Gastroesophageal sphincter (tissue), 3 donors: ENCODE results near the gene PLEK2.
"Not testable (repeated sequence)": the region's sequence is repeated elsewhere in the genome, so short reads cannot be mapped to it uniquely, and the experiment has no call there.

Source experiments
- EP300 ChIP-seq: sonication (generic); formaldehyde crosslinking; IDR thresholded peaks from one replicate; pipeline ENCODE4 v1.6.1; 2017; ENCODE audit warnings: antibody characterized with exemption, mild to moderate bottlenecking
- POLR2A ChIP-seq, 2 donors: fragments of 450-650 bp; IDR thresholded peaks; one replicate each; pipeline ENCODE4 v1.6.1; 2017; ENCODE audit warnings: antibody characterized with exemption in 2 of 2, mild to moderate bottlenecking in 2 of 2, moderate library complexity in 1 of 2
- POLR2AphosphoS5 ChIP-seq: sonication (generic); formaldehyde crosslinking; IDR thresholded peaks from one replicate; pipeline ENCODE4 v1.6.1; 2017; ENCODE audit warnings: antibody characterized with exemption
- TF ChIP-seq, protein P1 (sequence below), 4 experiments: fragments of 200-600 bp in 2 of 4; fragments of 450-650 bp in 2 of 4; sonication (generic) in 1 of 4; IDR thresholded peaks; one replicate each; pipeline ENCODE4 v1.5.1; 2017 to 2019; ENCODE audit warnings: antibody characterized with exemption in 4 of 4, mild to moderate bottlenecking in 2 of 4, moderate library complexity in 2 of 4

DNA sequence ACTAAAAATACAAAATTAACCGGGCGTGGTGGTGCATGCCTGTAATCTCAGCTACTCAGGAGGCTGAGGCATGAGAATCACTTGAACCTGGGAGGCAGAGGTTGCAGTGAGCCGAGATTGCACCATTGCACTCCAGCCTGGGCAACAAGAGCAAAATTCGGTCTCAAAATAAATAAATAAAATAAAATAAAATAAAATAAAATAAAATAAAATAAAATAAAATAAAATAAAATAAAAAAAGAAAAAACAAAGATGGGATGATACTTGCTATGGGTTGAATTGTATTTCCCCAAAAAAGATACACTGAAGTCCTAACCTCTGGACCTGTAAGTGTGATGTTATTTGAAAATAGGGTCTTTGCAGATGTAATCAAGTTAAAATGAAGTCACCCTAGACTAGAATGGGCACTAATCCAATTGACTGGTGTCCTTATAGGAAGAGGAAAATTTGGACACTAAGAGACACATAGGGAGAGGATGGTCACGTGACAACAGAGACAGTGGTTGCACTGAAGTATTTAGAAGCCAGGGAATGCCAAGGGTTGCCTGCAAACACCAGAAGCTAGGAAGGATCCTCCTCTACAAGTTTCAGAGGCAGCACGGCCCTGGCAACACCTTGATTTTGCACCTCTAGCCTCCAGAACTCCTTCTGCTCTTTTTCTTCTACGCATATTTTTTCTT, 3.7 kb downstream of the PLEK2 start:
- TF ChIP-seq, protein P1, sequence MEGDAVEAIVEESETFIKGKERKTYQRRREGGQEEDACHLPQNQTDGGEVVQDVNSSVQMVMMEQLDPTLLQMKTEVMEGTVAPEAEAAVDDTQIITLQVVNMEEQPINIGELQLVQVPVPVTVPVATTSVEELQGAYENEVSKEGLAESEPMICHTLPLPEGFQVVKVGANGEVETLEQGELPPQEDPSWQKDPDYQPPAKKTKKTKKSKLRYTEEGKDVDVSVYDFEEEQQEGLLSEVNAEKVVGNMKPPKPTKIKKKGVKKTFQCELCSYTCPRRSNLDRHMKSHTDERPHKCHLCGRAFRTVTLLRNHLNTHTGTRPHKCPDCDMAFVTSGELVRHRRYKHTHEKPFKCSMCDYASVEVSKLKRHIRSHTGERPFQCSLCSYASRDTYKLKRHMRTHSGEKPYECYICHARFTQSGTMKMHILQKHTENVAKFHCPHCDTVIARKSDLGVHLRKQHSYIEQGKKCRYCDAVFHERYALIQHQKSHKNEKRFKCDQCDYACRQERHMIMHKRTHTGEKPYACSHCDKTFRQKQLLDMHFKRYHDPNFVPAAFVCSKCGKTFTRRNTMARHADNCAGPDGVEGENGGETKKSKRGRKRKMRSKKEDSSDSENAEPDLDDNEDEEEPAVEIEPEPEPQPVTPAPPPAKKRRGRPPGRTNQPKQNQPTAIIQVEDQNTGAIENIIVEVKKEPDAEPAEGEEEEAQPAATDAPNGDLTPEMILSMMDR (IDR thresholded peaks at IDR 0.05): not testable (repeated sequence)
- TF ChIP-seq POLR2AphosphoS5; EP300; POLR2A (IDR thresholded peaks at IDR 0.05): not testable (repeated sequence)
